ENCODE measurements around the gene LCP2. TPM values are rescaled to one million over a fixed set of nuclear protein-coding genes. Genes with fewer than 3 reads are reported as not detected.

The LCP2 gene
- total RNA-seq, 1 experiment from 2014 or later, result 0.61 TPM

GRCh38 chr5:170305646-170306025, 8.1 kb upstream of the LCP2 start (continued):
- no peak for TF ChIP-seq ELF1 (IDR thresholded peaks at IDR 0.05; ENCODE audit: borderline replicate concordance, low read depth)

GRCh38 chr5:170305016-170305645, 7.6 kb upstream of the LCP2 start:
- no peaks in the 10 kb centered on the region for H3K9me3 ChIP-seq (ENCODE audit: control insufficient read depth in 1 of 2, insufficient read depth in 1 of 2, low read depth in 1 of 2, low read length in 2 of 2)
- no peak for ATAC-seq
- H3K4me3 ChIP-seq (replicated peaks in 1 of 2; ENCODE audit: low read depth in 1 of 2, low read length in 2 of 2), result no peak overlapping the region
- no peaks in the 10 kb centered on the region for H3K4me1 ChIP-seq (ENCODE audit: control insufficient read depth in 1 of 2, insufficient read depth in 2 of 2, low read length in 2 of 2)
- no peaks in the 10 kb centered on the region for H3K36me3 ChIP-seq (ENCODE audit: control insufficient read depth in 1 of 2, insufficient read depth in 2 of 2, low read length in 2 of 2)
- H3K9me2 ChIP-seq (ENCODE audit: insufficient read depth), result no peaks in the 10 kb centered on the region
- H3K27me3 ChIP-seq (ENCODE audit: insufficient read depth, low read length), result peaks cover 7% of the 10 kb centered on the region; the same call in 1 of the 2 replicates
- no peaks in the 10 kb centered on the region for H3K79me2 ChIP-seq (ENCODE audit: insufficient read depth, low read length)
- TF ChIP-seq CBX3 (IDR thresholded peaks at IDR 0.05; ENCODE audit: low read depth), result no peak
- TF ChIP-seq FOSL1 (IDR thresholded peaks at IDR 0.05; ENCODE audit: low read depth), result no peak
- TF ChIP-seq JUND (IDR thresholded peaks at IDR 0.05), result no peak
- no peak for TF ChIP-seq CTCF (IDR thresholded peaks at IDR 0.05 in 2 of 3, conservative IDR thresholded peaks at IDR 0.05 in 1 of 3; ENCODE audit: borderline replicate concordance in 1 of 3, insufficient read depth in 1 of 3, low read depth in 2 of 3, low read length in 2 of 3)
- TF ChIP-seq RAD21 (IDR thresholded peaks at IDR 0.05; ENCODE audit: low read depth), result no peak
- TF ChIP-seq CEBPB (IDR thresholded peaks at IDR 0.05; ENCODE audit: low read depth), result no peak
- TF ChIP-seq SRF (IDR thresholded peaks at IDR 0.05; ENCODE audit: low read depth), result no peak
- no peak for TF ChIP-seq ATF3 (IDR thresholded peaks at IDR 0.05)
- TF ChIP-seq ZNF274 (IDR thresholded peaks at IDR 0.05; ENCODE audit: low read depth, low read length), result no peak
- TF ChIP-seq SIN3A (IDR thresholded peaks at IDR 0.05; ENCODE audit: low read depth), result no peak
- TF ChIP-seq POLR2A (IDR thresholded peaks at IDR 0.05; ENCODE audit: borderline replicate concordance, extremely low read depth, insufficient read depth, insufficient read length), result no peak
- no peak for TF ChIP-seq MAX (IDR thresholded peaks at IDR 0.05)
- no peak for TF ChIP-seq EZH2 (IDR thresholded peaks at IDR 0.05)
- no peak for TF ChIP-seq EZH2phosphoT487 (IDR thresholded peaks at IDR 0.05; ENCODE audit: borderline replicate concordance)
- intact Hi-C loops (cut with micrococcal nuclease), result no loop called here
- no TSS peak for BruUV-seq (replicated peaks)
- ChIA-PET CTCF (no interaction called here), POLR2A (no interaction called here), RAD21 (ENCODE audit: low non-redundant PET in 1 of 2, low total read pairs in 2 of 2, uncharacterized antibody in 2 of 2, unreplicated experiment in 2 of 2) (no interaction called here)
- H2AFZ ChIP-seq (ENCODE audit: low read depth, low read length, poor library complexity, severe bottlenecking), result no peak overlapping the region
- DNase-seq (ENCODE audit: low read depth, low spot score), result no peak
- H3K9ac ChIP-seq (ENCODE audit: low read length), result no peak overlapping the region
- H3K27ac ChIP-seq (ENCODE audit: low read depth, low read length), result no peak overlapping the region
- no peak overlapping the region for H3K4me2 ChIP-seq (ENCODE audit: low read length)
- no peaks in the 10 kb centered on the region for H4K20me1 ChIP-seq (ENCODE audit: insufficient read depth)
